ENCODE data around the gene LRFN5.

DNA sequence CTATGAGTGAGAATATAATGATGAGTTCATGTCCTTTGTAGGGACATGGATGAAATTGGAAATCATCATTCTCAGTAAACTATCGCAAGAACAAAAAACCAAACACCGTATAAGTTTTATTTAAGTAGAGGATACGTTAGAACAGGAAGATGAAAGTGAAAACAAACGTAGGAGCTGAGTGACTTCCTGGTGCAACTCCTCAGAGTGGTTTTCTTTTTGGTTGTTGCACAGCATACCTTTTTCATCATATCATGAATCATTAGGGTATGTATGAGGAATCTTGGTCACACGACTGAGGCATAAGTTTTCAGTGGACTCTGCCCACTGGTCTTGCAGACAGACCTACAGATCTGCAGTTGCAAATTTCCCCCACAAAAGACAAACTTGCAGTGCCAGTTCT, 199.0 kb downstream of the LRFN5 start:
- TF ChIP-seq, protein P1, sequence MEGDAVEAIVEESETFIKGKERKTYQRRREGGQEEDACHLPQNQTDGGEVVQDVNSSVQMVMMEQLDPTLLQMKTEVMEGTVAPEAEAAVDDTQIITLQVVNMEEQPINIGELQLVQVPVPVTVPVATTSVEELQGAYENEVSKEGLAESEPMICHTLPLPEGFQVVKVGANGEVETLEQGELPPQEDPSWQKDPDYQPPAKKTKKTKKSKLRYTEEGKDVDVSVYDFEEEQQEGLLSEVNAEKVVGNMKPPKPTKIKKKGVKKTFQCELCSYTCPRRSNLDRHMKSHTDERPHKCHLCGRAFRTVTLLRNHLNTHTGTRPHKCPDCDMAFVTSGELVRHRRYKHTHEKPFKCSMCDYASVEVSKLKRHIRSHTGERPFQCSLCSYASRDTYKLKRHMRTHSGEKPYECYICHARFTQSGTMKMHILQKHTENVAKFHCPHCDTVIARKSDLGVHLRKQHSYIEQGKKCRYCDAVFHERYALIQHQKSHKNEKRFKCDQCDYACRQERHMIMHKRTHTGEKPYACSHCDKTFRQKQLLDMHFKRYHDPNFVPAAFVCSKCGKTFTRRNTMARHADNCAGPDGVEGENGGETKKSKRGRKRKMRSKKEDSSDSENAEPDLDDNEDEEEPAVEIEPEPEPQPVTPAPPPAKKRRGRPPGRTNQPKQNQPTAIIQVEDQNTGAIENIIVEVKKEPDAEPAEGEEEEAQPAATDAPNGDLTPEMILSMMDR (conservative IDR thresholded peaks at IDR 0.05; ENCODE audit: low read length) = no peak
- no peak for TF ChIP-seq EZH2phosphoT487 (IDR thresholded peaks at IDR 0.05; ENCODE audit: borderline replicate concordance)

Measured in Loucy (cell line).